Suprapubic skin (tissue), 4 donors: ENCODE data around the gene AFAP1L2. TPM values are rescaled to one million over a fixed set of nuclear protein-coding genes. Genes with fewer than 3 reads are reported as not detected.

ENCODE experiments used
- DNase-seq, 2 donors: peaks; one replicate each; pipeline ENCODE4 v3.0.0-alpha.2; 2019; ENCODE audit warnings: low spot score in 2 of 2
- H3K27ac ChIP-seq: fragments of 200-600 bp; sonication (generic); one replicate; pipeline ENCODE4 v1.5.1; 2019
- H3K27me3 ChIP-seq: fragments of 200-600 bp; sonication (generic); one replicate; pipeline ENCODE4 v1.5.1; 2019
- H3K36me3 ChIP-seq: fragments of 200-600 bp; sonication (generic); one replicate; pipeline ENCODE4 v1.5.1; 2019
- H3K4me1 ChIP-seq: fragments of 200-600 bp; sonication (generic); one replicate; pipeline ENCODE4 v1.5.1; 2019
- H3K4me3 ChIP-seq: fragments of 200-600 bp; sonication (generic); one replicate; pipeline ENCODE4 v1.5.1; 2019; ENCODE audit warnings: mild to moderate bottlenecking
- H3K9me3 ChIP-seq: fragments of 200-600 bp; sonication (generic); one replicate; pipeline ENCODE4 v1.5.1; 2019
- EP300 ChIP-seq: sonication (generic); formaldehyde crosslinking; IDR thresholded peaks from one replicate; pipeline ENCODE4 v1.6.1; 2017; ENCODE audit warnings: antibody characterized with exemption
- POLR2A ChIP-seq, 2 donors: fragments of 450-650 bp; IDR thresholded peaks; one replicate each; pipeline ENCODE4 v1.6.1; 2017; ENCODE audit warnings: antibody characterized with exemption in 2 of 2, mild to moderate bottlenecking in 2 of 2, moderate library complexity in 2 of 2
- POLR2AphosphoS5 ChIP-seq, 3 donors: sonication (generic); formaldehyde crosslinking; IDR thresholded peaks; one replicate each; pipeline ENCODE4 v1.6.1; 2017; ENCODE audit warnings: antibody characterized with exemption in 3 of 3
- WGBS: methylation state at CpG from one replicate; pipeline ENCODE4 v1.1.5; 2018; 5-methylcytosine and 5-hydroxymethylcytosine counted together
- total RNA-seq, 4 donors: library from RNA; depleted of rRNA; stranded (reverse); fragments of >200 nt; gene quantifications; one replicate each; pipeline ENCODE4 v1.1.0, GENCODE V29; 2016
- TF ChIP-seq, protein P1 (sequence below), 2 donors: fragments of 200-600 bp in 1 of 2; fragments of 450-650 bp in 1 of 2; sonication (generic) in 1 of 2; IDR thresholded peaks; one replicate each; pipeline ENCODE4 v1.5.1; 2016 to 2019; ENCODE audit warnings: antibody characterized with exemption in 2 of 2, mild to moderate bottlenecking in 1 of 2, moderate library complexity in 1 of 2

AFAP1L2 gene, protein sequence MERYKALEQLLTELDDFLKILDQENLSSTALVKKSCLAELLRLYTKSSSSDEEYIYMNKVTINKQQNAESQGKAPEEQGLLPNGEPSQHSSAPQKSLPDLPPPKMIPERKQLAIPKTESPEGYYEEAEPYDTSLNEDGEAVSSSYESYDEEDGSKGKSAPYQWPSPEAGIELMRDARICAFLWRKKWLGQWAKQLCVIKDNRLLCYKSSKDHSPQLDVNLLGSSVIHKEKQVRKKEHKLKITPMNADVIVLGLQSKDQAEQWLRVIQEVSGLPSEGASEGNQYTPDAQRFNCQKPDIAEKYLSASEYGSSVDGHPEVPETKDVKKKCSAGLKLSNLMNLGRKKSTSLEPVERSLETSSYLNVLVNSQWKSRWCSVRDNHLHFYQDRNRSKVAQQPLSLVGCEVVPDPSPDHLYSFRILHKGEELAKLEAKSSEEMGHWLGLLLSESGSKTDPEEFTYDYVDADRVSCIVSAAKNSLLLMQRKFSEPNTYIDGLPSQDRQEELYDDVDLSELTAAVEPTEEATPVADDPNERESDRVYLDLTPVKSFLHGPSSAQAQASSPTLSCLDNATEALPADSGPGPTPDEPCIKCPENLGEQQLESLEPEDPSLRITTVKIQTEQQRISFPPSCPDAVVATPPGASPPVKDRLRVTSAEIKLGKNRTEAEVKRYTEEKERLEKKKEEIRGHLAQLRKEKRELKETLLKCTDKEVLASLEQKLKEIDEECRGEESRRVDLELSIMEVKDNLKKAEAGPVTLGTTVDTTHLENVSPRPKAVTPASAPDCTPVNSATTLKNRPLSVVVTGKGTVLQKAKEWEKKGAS
- 10 to 100 TPM; 10.8 to 32.0 (median 15.7) TPM for total RNA-seq

DNA sequence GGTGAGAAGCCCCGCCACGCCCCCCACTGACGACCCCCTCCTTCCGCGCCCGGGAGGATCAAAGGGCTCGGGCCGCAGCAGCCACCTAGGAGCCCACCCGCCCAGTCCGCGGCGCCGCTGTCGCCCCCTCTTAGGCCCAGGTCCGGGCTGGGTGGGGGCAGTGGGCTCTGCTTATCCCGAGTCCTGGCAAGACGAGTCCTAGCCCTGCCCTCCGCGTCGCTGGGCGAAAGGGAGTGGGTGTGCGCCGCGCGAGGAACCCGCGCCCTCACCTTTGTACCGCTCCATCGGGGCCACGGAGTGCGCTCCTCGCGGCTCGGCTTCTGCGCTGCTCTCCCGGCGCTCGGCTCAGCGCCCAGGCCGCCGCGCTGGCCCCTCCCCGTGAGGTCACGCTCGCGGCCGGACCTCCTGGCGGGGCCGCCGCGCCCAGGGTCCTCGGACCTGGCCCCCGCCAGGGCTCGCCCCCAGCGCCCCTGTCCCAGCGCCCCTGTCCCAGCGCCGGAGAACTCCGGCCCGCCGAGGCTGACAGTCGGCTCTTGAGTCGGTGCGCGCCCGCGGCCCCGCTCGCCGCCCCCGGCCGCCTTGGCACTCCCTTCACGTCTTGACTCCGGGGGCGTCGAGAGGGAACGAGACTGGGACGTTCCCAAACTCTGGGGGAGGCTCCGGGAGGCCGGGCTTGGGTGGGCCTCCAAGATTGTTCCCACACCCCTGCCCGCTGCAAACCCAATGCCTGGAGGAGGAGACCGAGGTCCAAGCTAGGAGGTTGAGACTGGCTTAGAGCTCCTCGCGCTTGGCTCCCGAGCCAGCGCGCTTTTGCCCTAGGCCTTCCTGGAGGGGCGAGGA, at the start of gene AFAP1L2:
AFAP1L2 (minus strand) TSS at position 332 of the 840 bp plus-strand sequence; CDS start at position 285, 47 bp downstream.
- Histone ChIP-seq H3K4me3 (peak within 1 kb of the TSS; percentile 63), H3K27ac (peak within 1 kb of the TSS; percentile 36), H3K36me3 (no peaks in the 10 kb centered on the region), H3K4me1 (peaks cover 54% of the 10 kb centered on the region), H3K27me3 (peaks cover 5% of the 10 kb centered on the region), H3K9me3 (no peaks in the 10 kb centered on the region)
- TF ChIP-seq POLR2AphosphoS5 (IDR thresholded peaks at IDR 0.05), result no peak
- no peak for TF ChIP-seq EP300
- TF ChIP-seq, protein P1, sequence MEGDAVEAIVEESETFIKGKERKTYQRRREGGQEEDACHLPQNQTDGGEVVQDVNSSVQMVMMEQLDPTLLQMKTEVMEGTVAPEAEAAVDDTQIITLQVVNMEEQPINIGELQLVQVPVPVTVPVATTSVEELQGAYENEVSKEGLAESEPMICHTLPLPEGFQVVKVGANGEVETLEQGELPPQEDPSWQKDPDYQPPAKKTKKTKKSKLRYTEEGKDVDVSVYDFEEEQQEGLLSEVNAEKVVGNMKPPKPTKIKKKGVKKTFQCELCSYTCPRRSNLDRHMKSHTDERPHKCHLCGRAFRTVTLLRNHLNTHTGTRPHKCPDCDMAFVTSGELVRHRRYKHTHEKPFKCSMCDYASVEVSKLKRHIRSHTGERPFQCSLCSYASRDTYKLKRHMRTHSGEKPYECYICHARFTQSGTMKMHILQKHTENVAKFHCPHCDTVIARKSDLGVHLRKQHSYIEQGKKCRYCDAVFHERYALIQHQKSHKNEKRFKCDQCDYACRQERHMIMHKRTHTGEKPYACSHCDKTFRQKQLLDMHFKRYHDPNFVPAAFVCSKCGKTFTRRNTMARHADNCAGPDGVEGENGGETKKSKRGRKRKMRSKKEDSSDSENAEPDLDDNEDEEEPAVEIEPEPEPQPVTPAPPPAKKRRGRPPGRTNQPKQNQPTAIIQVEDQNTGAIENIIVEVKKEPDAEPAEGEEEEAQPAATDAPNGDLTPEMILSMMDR (IDR thresholded peaks at IDR 0.05), result no peak
- TF ChIP-seq POLR2A (IDR thresholded peaks at IDR 0.05), result no peak
- 0% methylated on average over 20 of the region's 88 CpGs for WGBS
- DNase-seq, result no peak

DNA sequence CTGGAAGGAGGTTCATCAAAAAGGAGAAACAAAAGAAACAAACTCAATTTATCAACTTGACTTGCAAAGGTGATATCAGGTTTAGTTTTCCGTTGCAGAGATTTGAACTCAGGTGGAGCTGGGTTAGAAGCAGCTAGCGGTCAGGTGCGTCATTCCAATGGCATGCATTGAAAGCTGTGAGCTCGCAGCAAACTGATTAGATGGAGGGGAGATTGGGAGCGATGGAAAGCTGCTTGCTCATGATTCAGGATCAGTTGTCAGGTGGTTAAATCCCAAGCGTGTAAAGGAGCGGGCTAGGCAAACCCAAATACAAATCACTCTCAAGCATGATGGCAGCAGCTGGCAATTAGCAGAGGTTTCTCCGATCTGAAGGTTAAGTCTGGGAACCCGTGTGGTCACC, 49.3 kb upstream of the AFAP1L2 start:
- no peaks in the 10 kb centered on the region for H3K27me3 ChIP-seq

DNA sequence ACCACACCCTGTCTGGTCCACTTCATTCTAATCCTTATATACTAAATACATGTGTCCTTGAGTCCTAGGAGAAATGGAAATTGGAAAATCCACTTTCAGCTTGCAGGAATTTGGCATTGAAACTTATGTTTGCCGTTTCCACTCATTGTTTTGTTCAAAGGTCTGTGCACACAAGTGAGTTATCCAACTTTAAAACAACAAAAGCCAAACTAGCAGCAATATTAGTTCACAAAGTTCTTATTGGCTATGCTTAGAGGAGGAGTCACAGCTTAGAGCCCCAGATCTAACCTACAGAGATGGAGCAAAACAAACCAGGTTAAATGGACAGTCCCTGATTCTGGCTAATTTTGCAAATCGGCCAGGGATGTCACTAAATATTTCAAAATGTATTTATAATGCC, 44.6 kb upstream of the AFAP1L2 start:
- DNase-seq, result no peak
- Histone ChIP-seq H3K4me3 (no peak overlapping the region), H3K27ac (no peak overlapping the region), H3K9me3 (no peaks in the 10 kb centered on the region), H3K36me3 (peaks cover 66% of the 10 kb centered on the region), H3K4me1 (no peaks in the 10 kb centered on the region), H3K27me3 (no peaks in the 10 kb centered on the region)
- WGBS, result 79% methylated on average over 2 of the region's 2 CpGs
- no peak for TF ChIP-seq POLR2A (IDR thresholded peaks at IDR 0.05)
- TF ChIP-seq, protein P1 (IDR thresholded peaks at IDR 0.05), result no peak
- TF ChIP-seq POLR2AphosphoS5 (IDR thresholded peaks at IDR 0.05), result no peak
- TF ChIP-seq EP300, result no peak

More for the DNA sequence above, 49.3 kb upstream of the AFAP1L2 start:
- no peak overlapping the region for H3K4me3 ChIP-seq
- no peak overlapping the region for H3K27ac ChIP-seq
- TF ChIP-seq EP300, result no peak
- TF ChIP-seq, protein P1 (IDR thresholded peaks at IDR 0.05), result no peak
- no peak for TF ChIP-seq POLR2AphosphoS5 (IDR thresholded peaks at IDR 0.05)
- TF ChIP-seq POLR2A (IDR thresholded peaks at IDR 0.05), result no peak
- WGBS, result 94% methylated on average over 9 of the region's 9 CpGs
- H3K36me3 ChIP-seq, result peaks cover 45% of the 10 kb centered on the region
- no peaks in the 10 kb centered on the region for H3K9me3 ChIP-seq
- H3K4me1 ChIP-seq, result no peaks in the 10 kb centered on the region
- no peak for DNase-seq

DNA sequence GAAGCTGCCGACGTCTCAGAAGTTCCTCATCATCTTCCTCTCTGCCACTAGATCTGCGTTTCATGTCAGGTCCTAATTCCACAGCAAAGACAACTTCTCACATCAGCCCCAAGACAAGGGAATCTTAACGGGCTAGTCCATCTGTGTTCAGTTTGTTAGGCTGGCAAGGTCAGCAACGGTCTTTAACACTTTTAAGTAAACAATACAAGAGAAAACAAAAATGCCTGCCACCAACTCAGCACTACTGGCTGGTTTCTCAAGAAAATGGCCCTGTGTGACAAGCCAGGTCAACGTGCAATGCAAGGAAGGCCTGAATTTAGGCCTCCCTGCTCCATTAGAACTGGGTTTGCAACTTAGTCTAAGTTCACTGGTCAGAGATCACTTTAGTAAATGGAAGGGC, 41.0 kb upstream of the AFAP1L2 start:
- 74% methylated on average over 6 of the region's 6 CpGs for WGBS
- Histone ChIP-seq H3K27me3 (no peaks in the 10 kb centered on the region), H3K27ac (no peak overlapping the region), H3K9me3 (no peaks in the 10 kb centered on the region), H3K36me3 (peaks cover 70% of the 10 kb centered on the region), H3K4me1 (no peaks in the 10 kb centered on the region), H3K4me3 (no peak overlapping the region)
- TF ChIP-seq EP300 (no peak), POLR2AphosphoS5 (IDR thresholded peaks at IDR 0.05) (no peak), POLR2A (IDR thresholded peaks at IDR 0.05) (no peak)
- DNase-seq, result no peak

DNA sequence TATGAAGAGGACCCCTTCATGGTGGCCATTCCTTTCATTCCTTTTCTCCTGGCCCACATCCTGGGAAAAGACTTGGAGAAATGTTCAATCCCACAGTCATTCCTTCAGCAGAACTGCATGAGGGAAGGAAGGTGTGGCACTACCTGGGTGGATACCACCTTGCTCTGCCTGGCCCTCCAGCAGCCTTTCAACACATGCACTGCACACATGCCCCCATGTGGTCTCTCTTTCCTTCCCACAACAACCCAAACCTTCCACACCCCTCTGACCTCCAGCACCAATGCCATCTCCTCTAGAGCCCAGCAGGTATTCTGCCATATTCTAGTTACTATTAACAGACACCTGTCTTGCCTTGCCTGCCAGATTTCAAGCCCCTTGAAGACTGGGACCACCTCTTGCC, 40.5 kb upstream of the AFAP1L2 start:
- no peak overlapping the region for H3K27ac ChIP-seq

More for the DNA sequence above, 40.5 kb upstream of the AFAP1L2 start:
- TF ChIP-seq, protein P1 (IDR thresholded peaks at IDR 0.05), result no peak
- no peak for TF ChIP-seq EP300
- TF ChIP-seq POLR2A (IDR thresholded peaks at IDR 0.05), result no peak
- no peak for TF ChIP-seq POLR2AphosphoS5 (IDR thresholded peaks at IDR 0.05)
- Histone ChIP-seq H3K36me3 (peaks cover 75% of the 10 kb centered on the region), H3K4me1 (no peaks in the 10 kb centered on the region), H3K9me3 (no peaks in the 10 kb centered on the region), H3K27me3 (no peaks in the 10 kb centered on the region), H3K4me3 (no peak overlapping the region)
- DNase-seq, result no peak
